Stimulated activated CD4-positive, alpha-beta T cell treated with anti-CD3 and anti-CD28 coated beads, TNF-alpha, amount 100 ng/mL, for 1 hour (primary cell): ENCODE measurements around the gene CHPF.

Experiments used
- DNase-seq, 3 donors: peaks; one replicate each; pipeline ENCODE4 v3.0.0-alpha.2; 2020; ENCODE audit warnings: low read depth in 3 of 3, low spot score in 1 of 3

Gene CHPF

DNA sequence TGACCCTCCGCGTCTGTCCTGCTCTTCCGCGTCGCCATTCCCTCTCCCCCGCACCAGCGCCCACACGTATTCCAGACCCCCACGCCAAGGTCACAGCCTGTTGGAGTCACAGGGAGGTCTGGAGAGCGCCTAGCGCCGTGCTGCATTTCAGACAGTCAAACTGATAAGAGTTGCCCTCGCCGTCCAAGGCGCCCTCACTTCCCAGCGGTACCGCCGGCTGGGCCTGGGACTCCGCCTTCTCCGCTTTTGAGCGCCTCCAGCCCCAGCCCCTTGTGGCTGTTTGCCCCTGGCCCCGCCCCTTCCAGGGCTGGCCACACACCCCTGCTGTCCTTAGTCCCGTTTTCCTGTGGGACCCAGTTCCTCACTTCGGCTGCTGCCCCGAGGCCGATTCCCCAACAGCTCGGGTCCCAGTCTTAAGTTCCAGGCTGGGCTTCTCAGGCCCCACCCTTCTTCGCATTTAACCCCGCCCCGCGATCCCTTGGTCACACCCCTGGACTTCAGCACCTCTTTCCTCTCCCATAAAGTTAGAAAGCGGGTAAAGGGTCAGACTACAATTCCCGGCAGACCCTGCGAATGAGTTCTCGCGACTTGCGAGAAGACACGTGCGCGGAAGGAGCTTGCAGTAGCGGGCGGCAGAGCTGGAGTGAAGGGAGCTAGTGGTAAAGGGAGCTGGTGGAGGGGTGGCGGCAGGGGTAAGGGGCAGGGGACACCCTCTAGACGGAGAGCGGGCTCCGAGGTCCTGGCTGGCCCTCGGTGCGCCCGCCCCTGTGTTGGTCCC is 45.1 kb downstream of the CHPF start, which contains the start of gene GMPPA:
GMPPA (plus strand) TSS at position 612 of the 778 bp plus-strand sequence. CDS start 1,085 bp downstream, outside the sequence.
- DNase-seq, result peak; percentile 67 to 84 (median 80)

DNA sequence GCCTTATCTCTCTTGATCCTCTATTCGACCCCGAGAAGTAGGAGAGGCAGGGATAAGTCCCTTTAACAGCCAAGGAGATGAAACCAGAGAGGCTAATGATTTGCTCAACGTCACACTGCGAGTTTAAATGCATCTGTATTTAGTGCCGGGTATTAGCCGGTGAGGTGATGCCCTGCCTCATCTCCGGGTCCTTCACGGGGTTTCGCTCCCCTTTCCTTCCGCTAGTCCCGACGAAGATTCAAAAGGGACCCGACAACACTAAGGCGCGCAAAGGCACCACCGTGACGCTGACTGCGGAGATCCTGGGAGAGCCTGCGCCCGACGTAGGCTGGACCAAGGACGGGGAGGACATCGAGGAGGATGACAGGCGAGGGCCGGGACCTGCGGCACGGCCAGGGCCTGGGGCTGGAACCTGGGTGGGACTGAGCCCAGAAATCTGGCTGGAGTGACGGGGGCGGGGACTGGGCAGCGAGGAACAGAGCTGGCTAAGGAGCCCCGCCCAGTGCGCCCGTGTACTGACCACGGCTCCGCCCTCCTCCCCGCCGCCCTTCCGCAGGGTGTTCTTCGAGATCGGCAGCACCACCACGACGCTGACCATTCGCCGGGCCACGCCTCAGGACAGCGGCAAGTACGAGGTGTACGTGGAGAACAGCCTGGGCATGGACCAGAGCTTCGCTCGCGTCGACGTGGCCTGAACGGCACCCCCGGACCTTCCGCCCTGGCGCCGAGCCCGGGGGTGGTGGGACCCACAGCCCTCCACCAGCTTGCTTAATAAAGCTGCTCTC is 45.9 kb downstream of the CHPF start:
- no peak for DNase-seq

GRCh38 chr2:219496825-219497494 is 46.6 kb downstream of the CHPF start:
- no peak for DNase-seq

DNA sequence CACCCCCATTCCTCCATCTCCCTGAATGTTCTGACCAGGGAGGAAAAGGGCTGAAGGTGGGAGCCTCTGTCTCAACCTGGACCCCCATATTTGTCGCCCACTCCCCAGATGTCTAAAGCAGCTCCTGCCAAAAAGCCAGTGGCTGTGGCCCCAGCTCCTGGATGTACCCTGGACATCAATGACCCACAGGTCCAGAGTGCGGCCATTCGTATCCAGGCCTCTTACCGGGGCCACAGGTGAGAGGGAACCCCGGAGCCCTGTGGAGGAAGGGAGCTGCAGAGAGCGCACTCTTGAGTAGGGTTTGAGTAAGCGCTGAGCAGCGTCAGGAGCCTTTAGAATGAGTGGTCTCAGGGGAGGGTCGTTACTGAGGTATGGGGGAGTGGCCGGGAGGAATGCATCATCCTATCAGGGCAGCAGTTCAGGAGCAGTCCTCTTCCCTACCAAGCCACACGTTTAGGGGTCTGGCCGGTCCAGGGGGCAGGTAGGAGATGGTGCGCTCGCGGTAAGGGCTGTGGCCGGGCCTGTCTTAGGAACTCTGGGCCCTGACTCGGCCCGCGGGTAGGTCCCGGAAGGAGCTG is 47.3 kb downstream of the CHPF start:
- no peak for DNase-seq

- no peak for DNase-seq
Observed at GRCh38 chr2:219495531-219496122, 48.0 kb downstream of the CHPF start.

- no peak for DNase-seq
Observed at GRCh38 chr2:219494952-219495530, 48.6 kb downstream of the CHPF start.

DNA sequence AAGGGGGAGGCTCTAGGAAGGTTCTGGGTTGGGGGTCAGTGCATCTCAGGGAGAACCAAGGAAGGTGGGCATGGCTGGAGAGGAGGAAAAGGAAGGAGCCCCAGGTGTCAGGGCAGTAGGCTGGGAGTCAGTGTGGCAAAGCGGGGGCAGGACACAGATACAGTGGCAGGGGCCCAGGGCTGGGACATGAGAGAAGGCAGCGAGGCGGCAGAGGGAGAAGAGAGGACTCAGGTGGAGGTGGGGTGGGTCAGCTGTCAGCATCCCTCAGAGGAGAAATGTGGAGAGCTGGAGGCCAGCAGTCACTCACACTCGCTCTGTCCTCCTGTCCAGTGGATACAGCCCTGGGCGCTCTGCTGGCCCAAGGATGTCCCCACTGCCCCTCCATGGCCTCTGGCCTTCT is 50.5 kb downstream of the CHPF start:
- DNase-seq, result no peak

DNA sequence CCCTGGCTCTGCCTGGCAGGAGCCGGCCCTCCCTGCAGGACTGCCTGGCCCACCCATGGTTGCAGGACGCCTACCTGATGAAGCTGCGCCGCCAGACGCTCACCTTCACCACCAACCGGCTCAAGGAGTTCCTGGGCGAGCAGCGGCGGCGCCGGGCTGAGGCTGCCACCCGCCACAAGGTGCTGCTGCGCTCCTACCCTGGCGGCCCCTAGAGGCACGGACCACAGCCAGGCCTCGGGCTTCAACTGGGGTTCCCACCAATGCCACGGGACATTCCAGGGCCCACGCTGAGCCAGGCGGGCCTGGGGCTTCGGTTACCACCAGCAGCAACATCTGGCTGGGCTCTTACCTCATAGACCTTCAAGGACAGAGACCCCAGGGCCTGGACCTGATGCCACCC is 51.0 kb downstream of the CHPF start:
- no peak for DNase-seq

DNA sequence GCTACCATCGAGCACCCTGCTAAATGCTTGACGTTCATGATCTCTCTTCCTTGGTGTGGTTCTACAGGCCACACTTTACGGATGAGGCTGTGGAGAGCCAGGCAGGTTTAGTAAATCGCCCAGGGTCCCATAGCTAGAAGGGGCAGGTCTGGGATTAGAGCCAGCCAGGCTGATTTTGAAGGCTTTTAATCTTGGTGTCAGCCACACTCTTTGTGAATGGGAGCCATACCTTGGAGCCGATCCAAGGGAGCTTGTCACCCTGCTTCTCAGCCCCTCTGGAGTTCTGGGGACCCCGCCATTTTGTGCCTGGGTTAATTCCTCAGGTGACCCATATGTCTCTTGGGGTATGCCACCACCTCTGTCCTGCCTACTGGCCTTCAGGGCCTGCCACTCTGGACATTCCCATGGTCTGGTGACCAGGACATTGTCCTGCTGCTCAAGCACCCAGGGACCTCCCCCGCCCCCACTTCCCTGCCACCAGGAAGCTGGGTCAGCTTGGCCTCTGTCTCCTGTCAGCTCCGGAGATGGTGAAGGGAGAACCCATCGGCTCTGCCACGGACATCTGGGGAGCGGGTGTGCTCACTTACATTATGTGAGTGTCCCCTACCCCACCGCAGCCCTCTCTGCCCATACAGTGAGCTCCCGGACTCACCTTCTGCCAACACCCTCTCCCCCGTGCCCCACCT is 52.2 kb downstream of the CHPF start:
- no peak for DNase-seq

DNA sequence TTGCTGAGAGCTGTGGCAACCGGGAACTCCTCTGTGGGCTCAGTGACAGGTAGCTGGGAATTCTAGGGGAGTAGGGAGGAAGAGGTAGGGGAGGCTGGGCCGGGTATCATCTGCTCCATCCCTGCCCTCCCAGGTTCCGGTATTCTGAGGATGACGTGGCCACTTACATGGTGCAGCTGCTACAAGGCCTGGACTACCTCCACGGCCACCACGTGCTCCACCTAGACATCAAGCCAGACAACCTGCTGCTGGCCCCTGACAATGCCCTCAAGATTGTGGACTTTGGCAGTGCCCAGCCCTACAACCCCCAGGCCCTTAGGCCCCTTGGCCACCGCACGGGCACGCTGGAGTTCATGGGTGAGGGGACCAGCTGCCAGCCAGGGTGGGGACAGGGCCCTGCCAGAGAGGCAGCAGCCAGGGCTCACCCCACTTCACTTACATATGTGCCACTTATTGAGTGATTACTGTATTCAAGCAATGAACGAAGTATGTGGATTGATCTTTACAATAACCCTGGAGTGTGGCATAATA is 52.9 kb downstream of the CHPF start:
- DNase-seq, result no peak

DNA sequence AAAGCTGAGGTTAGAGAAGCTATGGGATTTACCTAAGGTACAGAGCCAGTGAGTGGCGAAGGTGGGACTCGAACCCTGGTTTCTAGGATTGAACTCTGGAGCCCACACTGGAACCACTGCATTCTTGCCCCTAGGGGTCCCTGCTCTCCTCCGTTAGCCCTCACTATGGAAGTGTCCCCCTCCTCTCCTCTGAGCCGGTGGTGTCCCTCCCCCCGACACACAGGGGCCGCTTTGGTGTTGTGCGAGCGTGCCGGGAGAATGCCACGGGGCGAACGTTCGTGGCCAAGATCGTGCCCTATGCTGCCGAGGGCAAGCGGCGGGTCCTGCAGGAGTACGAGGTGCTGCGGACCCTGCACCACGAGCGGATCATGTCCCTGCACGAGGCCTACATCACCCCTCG is 53.4 kb downstream of the CHPF start:
- DNase-seq, result no peak

DNA sequence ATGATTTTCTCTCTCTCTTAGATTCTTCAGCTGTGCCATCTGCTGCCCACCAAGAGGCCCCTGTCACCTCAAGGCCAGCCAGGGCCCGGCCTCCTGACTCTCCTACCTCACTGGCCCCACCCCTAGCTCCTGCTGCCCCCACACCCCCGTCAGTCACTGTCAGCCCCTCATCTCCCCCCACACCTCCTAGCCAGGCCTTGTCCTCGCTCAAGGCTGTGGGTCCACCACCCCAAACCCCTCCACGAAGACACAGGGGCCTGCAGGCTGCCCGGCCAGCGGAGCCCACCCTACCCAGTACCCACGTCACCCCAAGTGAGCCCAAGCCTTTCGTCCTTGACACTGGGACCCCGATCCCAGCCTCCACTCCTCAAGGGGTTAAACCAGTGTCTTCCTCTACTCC is 54.3 kb downstream of the CHPF start:
- no peak for DNase-seq
